Right lobe of liver (tissue), 4 donors: ENCODE results near the gene C1QTNF9B.
"Not testable (repeated sequence)": the region's sequence is repeated elsewhere in the genome, so short reads cannot be mapped to it uniquely, and the experiment has no call there.

Experiments
- CTCF ChIP-seq, 4 donors: fragments of 200-600 bp in 3 of 4; fragments of 450-650 bp in 1 of 4; IDR thresholded peaks; one replicate each; pipeline versions ENCODE4 v1.5.1 to v1.8.0; 2016 to 2022; ENCODE audit warnings: antibody characterized with exemption in 4 of 4, mild to moderate bottlenecking in 2 of 4
- POLR2A ChIP-seq: fragments of 450-650 bp; IDR thresholded peaks from one replicate; pipeline ENCODE4 v1.6.1; 2017; ENCODE audit warnings: antibody characterized with exemption, mild to moderate bottlenecking
- donor health status: DM: no; HTN: no; CAD: no.
- donor health status: DM: no; HTN: no; CAD: no.
- donor health status: DM: no; HTN: yes; CAD: no.

DNA sequence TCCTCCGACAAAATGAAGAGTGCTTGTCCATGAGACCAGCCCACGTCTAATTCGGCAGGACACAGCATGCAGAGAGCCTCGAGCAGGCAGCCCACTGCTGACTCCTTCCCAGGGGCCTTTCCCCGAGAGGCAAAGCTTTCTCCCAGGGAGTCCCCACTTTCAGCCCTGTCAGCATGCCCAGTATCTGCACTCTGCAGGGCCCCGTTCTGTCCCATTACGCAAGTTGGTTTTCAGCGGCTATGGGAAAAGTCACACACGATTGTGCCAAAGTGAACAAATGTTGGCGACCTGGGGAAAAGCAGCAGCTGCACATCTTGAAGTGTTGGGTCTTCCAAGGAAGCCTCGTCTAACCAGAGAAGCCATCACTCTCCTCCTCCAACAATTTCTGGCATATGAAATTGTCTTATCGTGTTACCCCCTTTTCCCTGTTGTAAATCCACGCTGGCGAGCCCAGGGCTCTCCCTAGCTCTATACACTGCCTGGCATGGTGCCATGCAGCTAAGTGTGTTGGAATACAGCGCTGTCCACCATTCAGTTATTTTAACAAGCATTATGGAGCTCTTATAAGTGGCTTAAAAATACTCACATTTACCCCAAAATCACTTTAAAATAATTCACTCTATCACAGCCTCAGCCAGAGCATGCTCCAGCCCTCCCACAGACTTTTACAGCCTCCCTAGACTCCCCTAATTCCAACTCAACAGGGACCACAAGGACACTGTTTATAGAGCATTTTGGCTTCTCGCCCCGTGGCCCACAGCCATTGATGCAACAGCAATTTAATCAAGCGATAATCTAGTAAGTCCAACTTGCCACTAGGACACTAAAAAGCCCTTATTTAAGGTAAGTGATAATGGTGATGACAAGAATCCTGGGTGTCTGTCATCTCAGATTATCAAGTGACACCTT, 16.6 kb downstream of the C1QTNF9B start:
- not testable (repeated sequence) for TF ChIP-seq CTCF (IDR thresholded peaks at IDR 0.05); POLR2A
